Activated CD8-positive, alpha-beta memory T cell treated with anti-CD3 and anti-CD28 coated beads, Interleukin-2, amount 10 ng/mL, durations not matched to agents 7 days and 5 days (primary cell): ENCODE measurements around the gene ZSWIM6. TPM values are rescaled to one million over a fixed set of nuclear protein-coding genes. Genes with fewer than 3 reads are reported as not detected.
A peak's percentile ranks its signal among the peaks of the same experiment; 100 is the strongest.

Experiments used
- ATAC-seq: fragments of 150-1000 bp; cut with Tn5 transposase; one replicate; pipeline ENCODE4 v1.10.0; 2021; ENCODE audit warnings: moderate library complexity
- CTCF ChIA-PET: fragments of 350-600 bp; sonication (Branson Sonifier 250); formaldehyde crosslinking; loops from one replicate; lab custom pipeline; 2021; ENCODE audit warnings: antibody characterized with exemption; lab: Charles Lee
- DNase-seq: peaks from one replicate; pipeline ENCODE4 v3.0.0-alpha.2; 2020
- H3K27ac Mint-ChIP-seq: one replicate; pipeline ENCODE4 v1.8.0; 2021; ENCODE audit warnings: mild to moderate bottlenecking, mixed read lengths
- H3K27me3 Mint-ChIP-seq: one replicate; pipeline ENCODE4 v1.8.0; 2021; ENCODE audit warnings: mixed read lengths
- H3K36me3 Mint-ChIP-seq: one replicate; pipeline ENCODE4 v1.8.0; 2021; ENCODE audit warnings: mild to moderate bottlenecking, mixed read lengths
- H3K4me1 Mint-ChIP-seq: one replicate; pipeline ENCODE4 v1.8.0; 2021; ENCODE audit warnings: mixed read lengths
- H3K4me3 Mint-ChIP-seq: one replicate; pipeline ENCODE4 v1.8.0; 2021; ENCODE audit warnings: mild to moderate bottlenecking, moderate library complexity, mixed read lengths
- H3K9me3 Mint-ChIP-seq: one replicate; pipeline ENCODE4 v1.8.0; 2022; ENCODE audit warnings: low read depth, mixed read lengths
- total RNA-seq, 2 experiments: library from RNA; stranded (reverse); gene quantifications; one replicate each; pipeline ENCODE4 v1.2.3, GENCODE V29; 2021

The ZSWIM6 gene
- total RNA-seq, 2 experiments from 2014 or later, result 5.9 to 7.6 TPM

- Mint-ChIP-seq H3K9me3 (no peaks in the 10 kb centered on the region), H3K4me1 (peaks cover 44% of the 10 kb centered on the region), H3K27ac (peak overlapping the region; percentile 28), H3K36me3 (peaks cover 7% of the 10 kb centered on the region), H3K27me3 (peaks cover 48% of the 10 kb centered on the region), H3K4me3 (peak overlapping the region; percentile 77)
- CTCF ChIA-PET, result interaction anchor here (1.0 to 2.0 kb wide), 3 partner anchors 24 to 46 kb away, joined by 3 to 5 read pairs (median 4); no protein-coding TSS in a partner anchor
- DNase-seq (peak; percentile 50), ATAC-seq (no peak)
These were observed 1.7 kb upstream of the ZSWIM6 start for GRCh38 chr5:61330341-61330844.

- Mint-ChIP-seq H3K4me3 (peak overlapping the region; percentile 77), H3K36me3 (peaks cover 8% of the 10 kb centered on the region), H3K27ac (peak overlapping the region; percentile 49), H3K4me1 (peaks cover 44% of the 10 kb centered on the region), H3K9me3 (no peaks in the 10 kb centered on the region), H3K27me3 (peaks cover 46% of the 10 kb centered on the region)
- CTCF ChIA-PET, result interaction anchor here (1.0 to 2.0 kb wide), 5 partner anchors 24 to 275 kb away, joined by 3 to 5 read pairs (median 4); no protein-coding TSS in a partner anchor
- ATAC-seq (peak; percentile 13), DNase-seq (peak; percentile 74)
These were observed 1.1 kb upstream of the ZSWIM6 start for GRCh38 chr5:61330845-61331406.

- ATAC-seq (peak; percentile 2), DNase-seq (peak; percentile 55)
- Mint-ChIP-seq H3K4me1 (peaks cover 38% of the 10 kb centered on the region), H3K27ac (peak overlapping the region; percentile 85), H3K9me3 (no peaks in the 10 kb centered on the region), H3K36me3 (peaks cover 16% of the 10 kb centered on the region), H3K27me3 (peaks cover 36% of the 10 kb centered on the region), H3K4me3 (peak overlapping the region; percentile 77)
- CTCF ChIA-PET, result interaction anchor here (1.6 kb wide), 1 partner anchor 277 kb away, joined by 5 read pairs; no protein-coding TSS in a partner anchor
These were observed 296 bp downstream of the ZSWIM6 start for GRCh38 chr5:61332358-61332749.

GRCh38 chr5:61332851-61333320 lies 828 bp downstream of the ZSWIM6 start:
- CTCF ChIA-PET, result no interaction called here
- H3K27ac Mint-ChIP-seq, result no peak overlapping the region
- DNase-seq, result peak; percentile 56

GRCh38 chr5:61333321-61333953 lies 1.4 kb downstream of the ZSWIM6 start:
- peaks cover 29% of the 10 kb centered on the region for H3K27me3 Mint-ChIP-seq
- peak; percentile 51 for DNase-seq
- no peak overlapping the region for H3K27ac Mint-ChIP-seq
- ATAC-seq, result no peak
- peaks cover 27% of the 10 kb centered on the region for H3K4me1 Mint-ChIP-seq
- peaks cover 16% of the 10 kb centered on the region for H3K36me3 Mint-ChIP-seq
- peak overlapping the region; percentile 63 for H3K4me3 Mint-ChIP-seq
- no peaks in the 10 kb centered on the region for H3K9me3 Mint-ChIP-seq
- CTCF ChIA-PET, result interaction anchor here (0.9 kb wide), 1 partner anchor 25 kb away, joined by 3 read pairs; no protein-coding TSS in a partner anchor

More at GRCh38 chr5:61332851-61333320, 828 bp downstream of the ZSWIM6 start:
- no peaks in the 10 kb centered on the region for H3K9me3 Mint-ChIP-seq
- no peak for ATAC-seq
- peak overlapping the region; percentile 63 for H3K4me3 Mint-ChIP-seq
- H3K36me3 Mint-ChIP-seq, result peaks cover 16% of the 10 kb centered on the region
- H3K27me3 Mint-ChIP-seq, result peaks cover 32% of the 10 kb centered on the region
- peaks cover 32% of the 10 kb centered on the region for H3K4me1 Mint-ChIP-seq

GRCh38 chr5:61333954-61334867 lies 2.2 kb downstream of the ZSWIM6 start:
- Mint-ChIP-seq H3K4me3 (peak overlapping the region; percentile 63), H3K9me3 (no peaks in the 10 kb centered on the region), H3K27ac (no peak overlapping the region), H3K27me3 (peaks cover 21% of the 10 kb centered on the region), H3K36me3 (peaks cover 16% of the 10 kb centered on the region), H3K4me1 (peaks cover 19% of the 10 kb centered on the region)
- DNase-seq, result no peak
- ATAC-seq, result no peak
- CTCF ChIA-PET, result interaction anchor here (0.9 kb wide), 1 partner anchor 24 kb away, joined by 3 read pairs; no protein-coding TSS in a partner anchor

- ATAC-seq (no peak), DNase-seq (no peak)
- Mint-ChIP-seq H3K4me1 (peaks cover 12% of the 10 kb centered on the region), H3K36me3 (peaks cover 16% of the 10 kb centered on the region), H3K9me3 (no peaks in the 10 kb centered on the region), H3K27ac (no peak overlapping the region), H3K27me3 (peaks cover 14% of the 10 kb centered on the region), H3K4me3 (peak overlapping the region; percentile 63)
- CTCF ChIA-PET, result no interaction called here
These were observed 3.0 kb downstream of the ZSWIM6 start for GRCh38 chr5:61334868-61335615.

- Mint-ChIP-seq H3K4me1 (no peaks in the 10 kb centered on the region), H3K9me3 (no peaks in the 10 kb centered on the region), H3K4me3 (no peak overlapping the region), H3K27ac (no peak overlapping the region), H3K27me3 (peaks cover under 1% of the 10 kb centered on the region), H3K36me3 (peaks cover 11% of the 10 kb centered on the region)
- no peak for DNase-seq
- no peak for ATAC-seq
- CTCF ChIA-PET, result interaction anchor here (0.6 kb wide), 1 partner anchor 9 kb away, joined by 3 read pairs; no protein-coding TSS in a partner anchor
These were observed 7.7 kb downstream of the ZSWIM6 start for GRCh38 chr5:61339764-61340163.

- Mint-ChIP-seq H3K36me3 (peaks cover 10% of the 10 kb centered on the region), H3K27ac (no peak overlapping the region), H3K27me3 (no peaks in the 10 kb centered on the region), H3K4me3 (no peak overlapping the region), H3K9me3 (no peaks in the 10 kb centered on the region), H3K4me1 (no peaks in the 10 kb centered on the region)
- CTCF ChIA-PET, result no interaction called here
- DNase-seq (no peak), ATAC-seq (peak; percentile 20)
These were observed 8.8 kb downstream of the ZSWIM6 start for GRCh38 chr5:61340775-61341361.

- CTCF ChIA-PET, result no interaction called here
- no peak overlapping the region for H3K4me3 Mint-ChIP-seq
- H3K4me1 Mint-ChIP-seq, result no peaks in the 10 kb centered on the region
- no peak for DNase-seq
- no peaks in the 10 kb centered on the region for H3K27me3 Mint-ChIP-seq
- peaks cover 2% of the 10 kb centered on the region for H3K9me3 Mint-ChIP-seq
- H3K36me3 Mint-ChIP-seq, result peaks cover 3% of the 10 kb centered on the region
- no peak for ATAC-seq
- no peak overlapping the region for H3K27ac Mint-ChIP-seq
These were observed 10.0 kb downstream of the ZSWIM6 start for GRCh38 chr5:61342071-61342501.

GRCh38 chr5:61344187-61344944 lies 12.3 kb downstream of the ZSWIM6 start:
- CTCF ChIA-PET, result interaction anchor here (0.6 kb wide), 1 partner anchor 1099 kb away, joined by 3 read pairs; no protein-coding TSS in a partner anchor
- DNase-seq, result no peak
- no peak overlapping the region for H3K4me3 Mint-ChIP-seq
- H3K36me3 Mint-ChIP-seq, result peaks cover 6% of the 10 kb centered on the region
- no peak for ATAC-seq
- no peaks in the 10 kb centered on the region for H3K27me3 Mint-ChIP-seq
- H3K9me3 Mint-ChIP-seq, result peaks cover 2% of the 10 kb centered on the region
- H3K27ac Mint-ChIP-seq, result no peak overlapping the region
- no peaks in the 10 kb centered on the region for H3K4me1 Mint-ChIP-seq
